OCI-LY7 (cell line): ENCODE measurements around the gene MOB1B. TPM values are rescaled to one million over a fixed set of nuclear protein-coding genes. Genes with fewer than 3 reads are reported as not detected.

Experiments used
- BruUV-seq: library from RNA; stranded (reverse); fragments of 400-500 nt; replicated peaks from 2 replicates; lab custom pipeline; 2021; lab: Mats Ljungman, UMichigan
- CTCF ChIA-PET: fragments of 300-600 bp; sonication (Branson Sonifier 250); formaldehyde crosslinking; loops from one replicate; lab custom pipeline; 2022; ENCODE audit warnings: antibody characterized with exemption; ENCODE audit not compliant: unreplicated experiment; lab: Charles Lee
- POLR2A ChIA-PET: fragments of 300-600 bp; sonication (Branson Sonifier 250); formaldehyde crosslinking; loops from one replicate; lab custom pipeline; 2022; ENCODE audit warnings: antibody characterized with exemption; lab: Charles Lee
- DNase-seq: peaks from one replicate; pipeline ENCODE4 v3.0.0-alpha.2; 2015; ENCODE audit warnings: low spot score
- H2AFZ ChIP-seq: fragments of 200-600 bp; sonication (generic), shearing (Covaris generic); 2 replicates; pipeline ENCODE4 v1.6.1; 2014; ENCODE audit warnings: mild to moderate bottlenecking, antibody characterized with exemption, low read length, moderate library complexity
- H3K27ac ChIP-seq: fragments of 200-600 bp; sonication (generic); 2 replicates; pipeline ENCODE4 v1.5.1; 2014; ENCODE audit warnings: mixed run types, low read depth, mild to moderate bottlenecking, moderate library complexity, low read length, inconsistent platforms; ENCODE audit not compliant: poor library complexity, severe bottlenecking
- H3K36me3 ChIP-seq: fragments of 200-600 bp; sonication (generic); 2 replicates; pipeline ENCODE4 v1.6.1; 2014; ENCODE audit warnings: mild to moderate bottlenecking, antibody characterized with exemption, low read length, moderate library complexity, mixed read lengths; ENCODE audit not compliant: insufficient read depth
- H3K4me1 ChIP-seq: fragments of 200-600 bp; sonication (generic); 2 replicates; pipeline ENCODE4 v1.5.1; 2014; ENCODE audit warnings: mild to moderate bottlenecking, low read length; ENCODE audit not compliant: insufficient read depth, poor library complexity, severe bottlenecking
- H3K4me2 ChIP-seq: fragments of 200-600 bp; sonication (generic); 2 replicates; pipeline ENCODE4 v1.6.1; 2014; ENCODE audit warnings: mild to moderate bottlenecking, low read length
- H3K4me3 ChIP-seq: fragments of 200-600 bp; sonication (generic); 2 replicates; pipeline ENCODE4 v1.5.1; 2014; ENCODE audit warnings: mild to moderate bottlenecking, low read depth, low read length; ENCODE audit not compliant: poor library complexity, severe bottlenecking
- H3K79me2 ChIP-seq: fragments of 200-600 bp; sonication (generic); 2 replicates; pipeline ENCODE4 v1.6.1; 2016; ENCODE audit warnings: low read depth, mild to moderate bottlenecking, low read length, moderate library complexity, mixed read lengths; ENCODE audit not compliant: insufficient read depth
- H3K9me2 ChIP-seq: fragments of 200-600 bp; sonication (generic); 2 replicates; pipeline ENCODE4 v1.6.1; 2016; ENCODE audit warnings: mild to moderate bottlenecking, low read length, mixed read lengths; ENCODE audit not compliant: insufficient read depth
- H3K9me3 ChIP-seq: fragments of 200-600 bp; sonication (generic); 2 replicates; pipeline ENCODE4 v1.6.1; 2014; ENCODE audit warnings: mild to moderate bottlenecking, mixed run types, low read length, mixed read lengths
- H4K20me1 ChIP-seq: fragments of 200-600 bp; sonication (generic); 2 replicates; pipeline ENCODE4 v1.6.1; 2014; ENCODE audit warnings: mild to moderate bottlenecking, antibody characterized with exemption, low read length, moderate library complexity, mixed read lengths; ENCODE audit not compliant: insufficient read depth
- EZH2phosphoT487 ChIP-seq: fragments of 200-600 bp; sonication (generic); IDR thresholded peaks from 2 replicates; pipeline ENCODE4 v1.6.1; 2018; ENCODE audit warnings: low read depth, borderline replicate concordance, mild to moderate bottlenecking, mixed run types, antibody characterized with exemption, low read length, moderate library complexity, mixed read lengths
- intact Hi-C: fragments of 100-400 bp; cut with micrococcal nuclease; formaldehyde crosslinking; loops from one replicate; pipeline ENCODE4 v1.10.0; 2022; ENCODE audit not compliant: unreplicated experiment
- total RNA-seq, 2 experiments: library from RNA; depleted of rRNA in 1 of 2; stranded (reverse); fragments of >200 nt in 1 of 2; shearing (Covaris generic) in 1 of 2; gene quantifications; 2 replicates each; pipeline ENCODE4 v1.2.3, GENCODE V29; 2014 to 2022
- TF ChIP-seq, protein P1 (sequence below): fragments of 200-600 bp; sonication (generic); conservative IDR thresholded peaks from 2 replicates; pipeline ENCODE4 v1.5.1; 2014; ENCODE audit warnings: mild to moderate bottlenecking, antibody characterized with exemption, low read length, moderate library complexity, mixed read lengths

The MOB1B gene
- total RNA-seq, 2 experiments from 2014 or later, result 4.7 to 22.4 TPM

- no TSS peak for BruUV-seq
- H2AFZ ChIP-seq, result no peak overlapping the region
- H3K36me3 ChIP-seq, result peaks cover 15% of the 10 kb centered on the region
- no peaks in the 10 kb centered on the region for H3K9me3 ChIP-seq
- no peak for DNase-seq
- H3K4me2 ChIP-seq, result no peak overlapping the region
- CTCF ChIA-PET, result no interaction called here
- POLR2A ChIA-PET, result interaction anchor here (8.4 kb wide), 1 partner anchor 11 kb away, joined by 84 read pairs; no protein-coding TSS in a partner anchor
- H3K27ac ChIP-seq, result no peak overlapping the region
- H3K4me1 ChIP-seq, result peaks cover 31% of the 10 kb centered on the region
- peaks cover 19% of the 10 kb centered on the region; the same call in 1 of the 2 replicates for H3K79me2 ChIP-seq
- no peaks in the 10 kb centered on the region for H3K9me2 ChIP-seq
- TF ChIP-seq, protein P1, sequence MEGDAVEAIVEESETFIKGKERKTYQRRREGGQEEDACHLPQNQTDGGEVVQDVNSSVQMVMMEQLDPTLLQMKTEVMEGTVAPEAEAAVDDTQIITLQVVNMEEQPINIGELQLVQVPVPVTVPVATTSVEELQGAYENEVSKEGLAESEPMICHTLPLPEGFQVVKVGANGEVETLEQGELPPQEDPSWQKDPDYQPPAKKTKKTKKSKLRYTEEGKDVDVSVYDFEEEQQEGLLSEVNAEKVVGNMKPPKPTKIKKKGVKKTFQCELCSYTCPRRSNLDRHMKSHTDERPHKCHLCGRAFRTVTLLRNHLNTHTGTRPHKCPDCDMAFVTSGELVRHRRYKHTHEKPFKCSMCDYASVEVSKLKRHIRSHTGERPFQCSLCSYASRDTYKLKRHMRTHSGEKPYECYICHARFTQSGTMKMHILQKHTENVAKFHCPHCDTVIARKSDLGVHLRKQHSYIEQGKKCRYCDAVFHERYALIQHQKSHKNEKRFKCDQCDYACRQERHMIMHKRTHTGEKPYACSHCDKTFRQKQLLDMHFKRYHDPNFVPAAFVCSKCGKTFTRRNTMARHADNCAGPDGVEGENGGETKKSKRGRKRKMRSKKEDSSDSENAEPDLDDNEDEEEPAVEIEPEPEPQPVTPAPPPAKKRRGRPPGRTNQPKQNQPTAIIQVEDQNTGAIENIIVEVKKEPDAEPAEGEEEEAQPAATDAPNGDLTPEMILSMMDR, result no peak
- TF ChIP-seq EZH2phosphoT487, result no peak
- no peaks in the 10 kb centered on the region for H4K20me1 ChIP-seq
- no peak overlapping the region for H3K4me3 ChIP-seq
- intact Hi-C loops, result no loop called here
Observed at GRCh38 chr4:70946939-70947338, 44.8 kb downstream of the MOB1B start.

GRCh38 chr4:70948665-70949260 is 46.6 kb downstream of the MOB1B start:
- intact Hi-C loops, result no loop called here
- no peak for TF ChIP-seq EZH2phosphoT487
- TF ChIP-seq, protein P1, result peak; percentile 55

GRCh38 chr4:70954032-70954431 is 51.9 kb downstream of the MOB1B start:
- Histone ChIP-seq H3K4me1 (no peaks in the 10 kb centered on the region), H3K4me2 (no peak overlapping the region), H2AFZ (no peak overlapping the region), H3K36me3 (peaks cover 9% of the 10 kb centered on the region; the same call in 1 of the 2 replicates), H3K9me3 (no peaks in the 10 kb centered on the region), H3K9me2 (no peaks in the 10 kb centered on the region), H3K79me2 (no peaks in the 10 kb centered on the region), H3K4me3 (no peak overlapping the region), H4K20me1 (no peaks in the 10 kb centered on the region), H3K27ac (no peak overlapping the region)
- TF ChIP-seq, protein P1, result no peak
- no peak for TF ChIP-seq EZH2phosphoT487
- ChIA-PET CTCF (no interaction called here), POLR2A (interaction anchor here (8.7 kb wide), 1 partner anchor 10 kb away, joined by 84 read pairs; no protein-coding TSS in a partner anchor)
- no TSS peak for BruUV-seq
- intact Hi-C loops, result no loop called here
- no peak for DNase-seq

More at GRCh38 chr4:70948665-70949260, 46.6 kb downstream of the MOB1B start:
- no peak overlapping the region for H3K4me2 ChIP-seq
- no peaks in the 10 kb centered on the region for H4K20me1 ChIP-seq
- H3K27ac ChIP-seq, result no peak overlapping the region
- no peak for DNase-seq
- no peaks in the 10 kb centered on the region for H3K9me3 ChIP-seq
- H3K9me2 ChIP-seq, result no peaks in the 10 kb centered on the region
- peaks cover 15% of the 10 kb centered on the region for H3K36me3 ChIP-seq
- ChIA-PET CTCF (interaction anchor here (0.6 kb wide), 1 partner anchor 12 kb away, joined by 3 read pairs; no protein-coding TSS in a partner anchor), POLR2A (interaction anchor here (0.6 to 2.7 kb wide), 7 partner anchors 11 to 263 kb away, joined by 3 to 17 read pairs (median 3); partner anchors contain the start of gene DCK)
- no peak overlapping the region for H2AFZ ChIP-seq
- H3K4me3 ChIP-seq, result no peak overlapping the region
- BruUV-seq, result no TSS peak
- H3K4me1 ChIP-seq, result peaks cover 13% of the 10 kb centered on the region
- peaks cover 10% of the 10 kb centered on the region; the same call in 1 of the 2 replicates for H3K79me2 ChIP-seq
